ENCODE data around the gene TMEM150B. TPM values are rescaled to one million over a fixed set of nuclear protein-coding genes. Genes with fewer than 3 reads are reported as not detected.

TMEM150B gene
- total RNA-seq, 1 donor from 2014 or later, result not detected

DNA sequence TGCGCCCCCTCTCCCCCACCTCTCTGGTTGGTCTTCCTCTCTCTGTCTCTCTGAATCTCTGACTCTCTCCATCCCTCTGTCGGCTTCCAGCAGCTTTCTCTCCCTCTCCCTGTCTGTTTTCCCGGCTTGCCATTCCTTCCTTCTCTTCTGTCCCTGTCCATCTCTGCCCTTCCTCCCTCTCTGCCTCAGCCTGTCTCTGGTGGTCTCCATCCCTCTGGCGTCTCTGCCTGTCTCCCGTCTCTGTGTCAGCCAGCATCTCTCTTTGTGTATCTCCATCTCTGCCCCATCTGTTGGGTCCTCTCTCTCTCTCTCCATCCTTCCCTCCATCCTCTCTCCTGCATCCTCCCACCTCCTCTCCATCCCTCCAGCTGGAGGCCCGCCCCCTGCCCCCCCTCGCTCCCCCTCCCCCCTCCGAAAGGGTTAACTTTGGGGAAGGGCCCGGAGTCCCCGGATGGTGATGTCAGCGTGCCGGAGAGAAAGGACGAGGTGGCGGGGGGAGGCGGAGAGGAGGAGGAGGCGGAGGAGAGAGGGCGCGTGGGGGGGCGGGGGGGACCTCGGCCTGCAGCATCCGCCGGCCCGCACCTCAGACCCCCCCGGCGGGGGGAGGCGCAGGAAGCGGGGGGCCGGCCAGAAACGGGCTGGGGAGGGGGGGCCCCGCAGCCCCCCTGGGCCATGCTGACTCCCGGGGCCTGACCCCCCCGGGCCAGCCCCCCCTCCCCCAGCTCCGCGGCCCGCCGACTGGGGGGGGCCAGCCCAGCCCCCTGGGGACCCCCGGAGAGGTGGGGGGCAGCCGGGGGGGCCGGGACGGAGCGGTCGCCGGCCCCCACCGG is 41.4 kb downstream of the TMEM150B start, which contains the start of gene BRSK1:
TSS of gene BRSK1 (plus strand) at position 450 of the 830 bp plus-strand sequence. CDS start 446 bp downstream, outside the sequence.
- Mint-ChIP-seq H3K9me3 (ENCODE audit: unreplicated experiment) (no peaks in the 10 kb centered on the region), H3K36me3 (ENCODE audit: low read depth, unreplicated experiment) (no peaks in the 10 kb centered on the region), H3K4me1 (ENCODE audit: low read depth, unreplicated experiment) (no peaks in the 10 kb centered on the region), H3K4me3 (ENCODE audit: unreplicated experiment) (peak within 1 kb of the TSS; percentile 82), H3K27ac (ENCODE audit: unreplicated experiment) (peak within 1 kb of the TSS; percentile 67), H3K27me3 (ENCODE audit: low read depth, unreplicated experiment) (no peaks in the 10 kb centered on the region)
- no peaks in the 10 kb centered on the region for H3K9me3 ChIP-seq (ENCODE audit: insufficient read depth, low read depth, low read length)
- no peaks in the 10 kb centered on the region for H3K27me3 ChIP-seq (ENCODE audit: insufficient read depth, low read length)
- H3K27ac ChIP-seq (ENCODE audit: low read depth, low read length), result no peak within 1 kb of the TSS
- peak within 1 kb of the TSS; percentile 77 for H2AFZ ChIP-seq (ENCODE audit: low read depth, low read length)
- TF ChIP-seq, protein P1, sequence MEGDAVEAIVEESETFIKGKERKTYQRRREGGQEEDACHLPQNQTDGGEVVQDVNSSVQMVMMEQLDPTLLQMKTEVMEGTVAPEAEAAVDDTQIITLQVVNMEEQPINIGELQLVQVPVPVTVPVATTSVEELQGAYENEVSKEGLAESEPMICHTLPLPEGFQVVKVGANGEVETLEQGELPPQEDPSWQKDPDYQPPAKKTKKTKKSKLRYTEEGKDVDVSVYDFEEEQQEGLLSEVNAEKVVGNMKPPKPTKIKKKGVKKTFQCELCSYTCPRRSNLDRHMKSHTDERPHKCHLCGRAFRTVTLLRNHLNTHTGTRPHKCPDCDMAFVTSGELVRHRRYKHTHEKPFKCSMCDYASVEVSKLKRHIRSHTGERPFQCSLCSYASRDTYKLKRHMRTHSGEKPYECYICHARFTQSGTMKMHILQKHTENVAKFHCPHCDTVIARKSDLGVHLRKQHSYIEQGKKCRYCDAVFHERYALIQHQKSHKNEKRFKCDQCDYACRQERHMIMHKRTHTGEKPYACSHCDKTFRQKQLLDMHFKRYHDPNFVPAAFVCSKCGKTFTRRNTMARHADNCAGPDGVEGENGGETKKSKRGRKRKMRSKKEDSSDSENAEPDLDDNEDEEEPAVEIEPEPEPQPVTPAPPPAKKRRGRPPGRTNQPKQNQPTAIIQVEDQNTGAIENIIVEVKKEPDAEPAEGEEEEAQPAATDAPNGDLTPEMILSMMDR (IDR thresholded peaks at IDR 0.05; ENCODE audit: insufficient read depth, low read depth, low read length), result no peak
- no peak for TF ChIP-seq EZH2 (IDR thresholded peaks at IDR 0.05; ENCODE audit: insufficient read depth, low read length)
- H3K4me3 ChIP-seq (ENCODE audit: insufficient read depth, low read depth, low read length), result peak within 1 kb of the TSS; percentile 37
- DNase-seq (ENCODE audit: low read depth), result peak; percentile 30
- no peaks in the 10 kb centered on the region for H3K36me3 ChIP-seq (ENCODE audit: insufficient read depth, low read length)
- no peaks in the 10 kb centered on the region for H4K20me1 ChIP-seq (ENCODE audit: insufficient read depth, low read length)
- peaks cover 11% of the 10 kb centered on the region for H3K79me2 ChIP-seq (ENCODE audit: insufficient read depth, low read length)
- peak within 1 kb of the TSS; percentile 70 for H3K9ac ChIP-seq (ENCODE audit: low read length)
- peak within 1 kb of the TSS; percentile 82 for H3K4me2 ChIP-seq (ENCODE audit: low read length)
- no peak for FAIRE-seq
- H3K4me1 ChIP-seq (ENCODE audit: insufficient read depth, low read length), result peaks cover 14% of the 10 kb centered on the region

DNA sequence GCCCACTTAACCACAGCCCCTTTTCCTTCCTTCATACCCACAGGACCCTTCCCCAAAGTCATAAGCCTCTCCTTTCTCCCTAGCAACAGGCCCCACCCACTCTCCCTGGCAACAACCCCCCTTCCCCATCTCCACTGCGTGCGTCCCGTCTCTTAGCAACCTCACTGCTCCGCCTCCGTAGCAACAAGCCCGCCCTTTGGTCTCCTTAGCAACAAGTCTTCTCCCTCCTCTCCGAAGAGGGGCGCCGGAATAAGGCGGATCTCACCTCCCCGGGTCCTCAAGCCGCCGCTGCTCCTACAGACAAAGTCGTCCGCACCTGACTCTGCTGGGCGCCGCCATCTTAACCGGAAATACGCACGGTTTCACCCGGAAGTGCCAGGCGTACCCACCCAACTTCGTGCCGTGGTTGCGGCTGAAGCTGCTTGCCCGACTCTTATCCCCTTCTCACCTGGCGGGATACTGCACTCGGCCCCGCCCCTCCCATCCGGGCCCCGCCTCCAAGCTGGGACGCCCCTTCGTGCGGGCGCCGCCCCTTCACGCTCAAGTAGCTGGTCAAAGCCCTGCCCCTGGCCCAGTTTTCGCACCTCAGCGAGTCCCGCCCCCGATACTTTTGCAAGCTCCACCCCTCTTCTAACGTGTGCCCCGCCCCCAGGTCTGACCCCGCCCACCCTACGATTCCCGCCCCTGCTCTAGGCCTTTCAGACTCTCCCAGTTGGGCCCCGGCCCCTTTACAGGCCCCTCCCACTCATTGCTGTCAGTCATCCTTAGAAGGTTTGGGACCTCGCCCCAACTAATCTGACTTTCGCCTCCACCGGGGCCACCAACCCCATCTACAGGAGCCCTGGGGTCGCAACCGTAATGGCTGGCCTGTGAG is 45.1 kb downstream of the TMEM150B start, which contains the start of gene HSPBP1:
TSS of gene HSPBP1 (minus strand) at position 341 of the 874 bp plus-strand sequence. CDS start 502 bp downstream, outside the sequence.
- Mint-ChIP-seq H3K9me3 (ENCODE audit: unreplicated experiment) (no peaks in the 10 kb centered on the region), H3K4me1 (ENCODE audit: low read depth, unreplicated experiment) (no peaks in the 10 kb centered on the region), H3K27ac (ENCODE audit: unreplicated experiment) (peak within 1 kb of the TSS; percentile 99), H3K4me3 (ENCODE audit: unreplicated experiment) (peak within 1 kb of the TSS; percentile 99), H3K27me3 (ENCODE audit: low read depth, unreplicated experiment) (no peaks in the 10 kb centered on the region), H3K36me3 (ENCODE audit: low read depth, unreplicated experiment) (peaks cover 7% of the 10 kb centered on the region)
- Histone ChIP-seq H3K4me3 (ENCODE audit: insufficient read depth, low read depth, low read length) (peak within 1 kb of the TSS; percentile 90), H3K9me3 (ENCODE audit: insufficient read depth, low read depth, low read length) (no peaks in the 10 kb centered on the region), H3K4me1 (ENCODE audit: insufficient read depth, low read length) (peaks cover 7% of the 10 kb centered on the region), H3K36me3 (ENCODE audit: insufficient read depth, low read length) (no peaks in the 10 kb centered on the region), H3K27me3 (ENCODE audit: insufficient read depth, low read length) (no peaks in the 10 kb centered on the region), H3K9ac (ENCODE audit: low read length) (peak within 1 kb of the TSS; percentile 88), H4K20me1 (ENCODE audit: insufficient read depth, low read length) (no peaks in the 10 kb centered on the region), H2AFZ (ENCODE audit: low read depth, low read length) (peak within 1 kb of the TSS; percentile 85), H3K79me2 (ENCODE audit: insufficient read depth, low read length) (peaks cover 6% of the 10 kb centered on the region), H3K4me2 (ENCODE audit: low read length) (peak within 1 kb of the TSS; percentile 97), H3K27ac (ENCODE audit: low read depth, low read length) (peak within 1 kb of the TSS; percentile 74)
- DNase-seq (ENCODE audit: low read depth), result peak; percentile 90
- FAIRE-seq, result no peak
- TF ChIP-seq, protein P1 (IDR thresholded peaks at IDR 0.05; ENCODE audit: insufficient read depth, low read depth, low read length), result no peak
- no peak for TF ChIP-seq EZH2 (IDR thresholded peaks at IDR 0.05; ENCODE audit: insufficient read depth, low read length)

Measured in astrocyte (in vitro differentiated cells and primary cell).